ENCODE measurements around the gene DNHD1.
A peak's percentile ranks its signal among the peaks of the same experiment; 100 is the strongest.

Gene DNHD1

DNA sequence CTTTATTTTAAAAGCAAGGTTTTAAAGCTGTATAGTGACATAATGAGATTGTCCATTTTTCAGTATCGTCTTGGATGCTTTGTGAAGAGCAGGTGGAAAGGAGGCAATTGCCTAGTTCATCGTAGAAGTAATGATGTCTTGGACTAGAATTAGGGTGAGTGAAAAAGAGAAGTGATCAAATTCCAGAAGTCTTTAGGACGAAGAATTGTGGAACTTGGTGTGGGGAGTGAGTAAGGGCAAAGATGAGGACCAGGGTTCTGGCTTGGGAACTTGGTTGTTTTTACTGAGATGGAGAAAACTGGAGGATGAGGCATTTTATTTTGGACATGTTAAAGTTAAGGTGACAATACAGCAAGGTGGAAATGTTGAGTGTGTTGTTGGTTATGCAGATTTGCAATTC, 107.7 kb downstream of the DNHD1 start:
- peaks cover 45% of the 10 kb centered on the region in 2 donors for H3K36me3 ChIP-seq (ENCODE audit: control insufficient read depth in 2 of 2, insufficient read depth in 2 of 2, low read length in 2 of 2)
- peak overlapping the region; percentile 77 to 100 for H3K4me3 ChIP-seq (ENCODE audit: low read length in 2 of 2)
- peak overlapping the region; percentile 100 for H3K27ac ChIP-seq (ENCODE audit: low read length)
- peak overlapping the region; percentile 98 to 100 for H3K9ac ChIP-seq (ENCODE audit: low read length in 2 of 2)
- no peaks in the 10 kb centered on the region for H3K9me3 ChIP-seq (ENCODE audit: control insufficient read depth in 2 of 2, low read length in 2 of 2)
- H3K4me1 ChIP-seq (ENCODE audit: control insufficient read depth, insufficient read depth, low read length) = peaks cover 66% of the 10 kb centered on the region
- H3K27me3 ChIP-seq (ENCODE audit: control insufficient read depth in 1 of 2, insufficient read depth in 2 of 2, low read length in 2 of 2) = no peaks in the 10 kb centered on the region

DNA sequence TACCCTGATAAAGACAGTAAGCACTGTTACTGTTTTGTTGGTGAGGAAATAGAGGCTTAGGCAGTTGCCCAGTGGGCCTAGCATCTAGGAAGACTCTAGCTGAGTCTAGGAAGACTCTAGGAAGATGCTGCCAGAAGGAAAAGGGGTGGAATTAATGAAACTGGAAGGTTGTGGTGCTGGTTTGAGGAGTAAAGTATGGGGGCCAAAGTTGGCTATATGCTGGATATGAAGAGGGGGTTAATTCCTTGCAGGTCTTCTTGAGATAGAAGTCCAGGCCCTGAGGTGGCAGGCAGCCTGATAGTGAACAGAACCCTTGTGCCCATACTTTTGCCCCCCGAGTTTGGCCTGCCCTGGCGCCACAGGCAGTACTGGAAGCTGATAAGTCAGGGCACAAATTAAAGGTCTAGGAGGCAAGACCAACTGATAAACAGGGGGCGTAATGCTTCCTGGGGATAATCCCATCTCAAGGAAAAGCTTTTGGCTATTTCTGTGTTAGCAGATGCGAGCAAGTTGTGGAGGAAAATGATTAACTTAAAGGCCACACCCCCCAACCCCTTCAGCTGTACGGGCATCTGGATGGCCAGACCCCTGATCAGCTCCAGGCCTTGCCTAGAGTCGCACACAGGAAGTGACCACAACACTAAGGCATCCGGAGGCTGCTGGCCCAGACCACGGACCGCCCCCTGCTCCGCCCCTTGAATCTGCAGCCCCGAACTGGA, 109.5 kb downstream of the DNHD1 start:
- Histone ChIP-seq H3K36me3 (ENCODE audit: control insufficient read depth in 2 of 2, insufficient read depth in 2 of 2, low read length in 2 of 2) (peaks cover 42% of the 10 kb centered on the region in 2 donors), H3K4me1 (ENCODE audit: control insufficient read depth, insufficient read depth, low read length) (peaks cover 70% of the 10 kb centered on the region), H3K9me3 (ENCODE audit: control insufficient read depth in 2 of 2, low read length in 2 of 2) (no peaks in the 10 kb centered on the region), H3K4me3 (ENCODE audit: low read length in 2 of 2) (peak overlapping the region; percentile 77 to 100), H3K27ac (ENCODE audit: low read length) (peak overlapping the region; percentile 100), H3K9ac (ENCODE audit: low read length in 2 of 2) (peak overlapping the region; percentile 92 to 98), H3K27me3 (ENCODE audit: control insufficient read depth in 1 of 2, insufficient read depth in 2 of 2, low read length in 2 of 2) (no peaks in the 10 kb centered on the region)

DNA sequence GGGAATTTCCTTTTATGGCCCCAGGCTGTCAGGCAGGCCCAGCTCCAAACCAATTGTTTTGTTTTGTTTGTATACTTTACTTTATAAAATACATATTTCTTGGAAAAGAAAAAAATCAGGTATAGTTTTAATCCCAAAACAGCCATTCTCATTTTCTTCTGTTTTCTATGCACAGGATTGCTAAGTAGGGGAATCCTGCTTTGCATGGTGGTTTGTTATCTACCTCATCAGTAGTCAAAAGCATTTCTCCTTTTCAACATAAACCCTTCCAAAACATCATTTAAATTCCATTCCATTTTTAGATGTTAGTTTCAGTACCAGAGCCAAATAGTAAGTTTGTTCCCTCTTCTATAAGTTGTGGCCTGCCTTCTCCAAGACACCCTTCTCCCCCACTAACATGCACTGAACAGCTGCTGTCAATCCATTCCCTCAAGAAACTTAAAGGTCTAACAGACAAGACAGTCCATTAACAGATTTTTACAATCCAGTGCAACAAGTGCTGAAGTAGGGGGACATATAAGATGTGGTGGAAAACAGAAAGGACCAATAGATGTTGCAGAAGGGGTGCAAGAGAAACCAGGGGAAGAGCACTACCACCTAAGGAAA, 110.2 kb downstream of the DNHD1 start:
- Histone ChIP-seq H3K4me1 (ENCODE audit: control insufficient read depth, insufficient read depth, low read length) (peaks cover 66% of the 10 kb centered on the region), H3K27ac (ENCODE audit: low read length) (peak overlapping the region; percentile 100), H3K4me3 (ENCODE audit: low read length in 2 of 2) (peak overlapping the region; percentile 16 to 56), H3K27me3 (ENCODE audit: control insufficient read depth in 1 of 2, insufficient read depth in 2 of 2, low read length in 2 of 2) (no peaks in the 10 kb centered on the region), H3K9ac (ENCODE audit: low read length in 2 of 2) (peak overlapping the region; percentile 1 to 98), H3K9me3 (ENCODE audit: control insufficient read depth in 2 of 2, low read length in 2 of 2) (no peaks in the 10 kb centered on the region), H3K36me3 (ENCODE audit: control insufficient read depth in 2 of 2, insufficient read depth in 2 of 2, low read length in 2 of 2) (peaks cover 40 to 41% of the 10 kb centered on the region in 2 donors)

GRCh38 chr11:6608011-6608410, 110.9 kb downstream of the DNHD1 start:
- peak overlapping the region; percentile 1 to 98 for H3K9ac ChIP-seq (ENCODE audit: low read length in 2 of 2)

GRCh38 chr11:6608726-6609501, 111.8 kb downstream of the DNHD1 start:
- Histone ChIP-seq H3K4me3 (ENCODE audit: low read length in 2 of 2) (peak overlapping the region; percentile 12 to 16), H3K9ac (ENCODE audit: low read length in 2 of 2) (peak overlapping the region; percentile 1 to 98), H3K9me3 (ENCODE audit: control insufficient read depth in 2 of 2, low read length in 2 of 2) (no peaks in the 10 kb centered on the region), H3K27me3 (ENCODE audit: control insufficient read depth in 1 of 2, insufficient read depth in 2 of 2, low read length in 2 of 2) (no peaks in the 10 kb centered on the region), H3K27ac (ENCODE audit: low read length) (peak overlapping the region; percentile 100), H3K4me1 (ENCODE audit: control insufficient read depth, insufficient read depth, low read length) (peaks cover 75% of the 10 kb centered on the region), H3K36me3 (ENCODE audit: control insufficient read depth in 2 of 2, insufficient read depth in 2 of 2, low read length in 2 of 2) (peaks cover 40 to 41% of the 10 kb centered on the region in 2 donors)

More at GRCh38 chr11:6608011-6608410, 110.9 kb downstream of the DNHD1 start:
- H3K27me3 ChIP-seq (ENCODE audit: control insufficient read depth in 1 of 2, insufficient read depth in 2 of 2, low read length in 2 of 2) = no peaks in the 10 kb centered on the region
- peaks cover 68% of the 10 kb centered on the region for H3K4me1 ChIP-seq (ENCODE audit: control insufficient read depth, insufficient read depth, low read length)
- no peaks in the 10 kb centered on the region for H3K9me3 ChIP-seq (ENCODE audit: control insufficient read depth in 2 of 2, low read length in 2 of 2)
- peaks cover 40 to 41% of the 10 kb centered on the region in 2 donors for H3K36me3 ChIP-seq (ENCODE audit: control insufficient read depth in 2 of 2, insufficient read depth in 2 of 2, low read length in 2 of 2)
- H3K4me3 ChIP-seq (ENCODE audit: low read length in 2 of 2) = peak overlapping the region; percentile 16 to 17
- H3K27ac ChIP-seq (ENCODE audit: low read length) = peak overlapping the region; percentile 100

- Histone ChIP-seq H3K9ac (ENCODE audit: low read length in 2 of 2) (peak overlapping the region; percentile 1 to 53), H3K27me3 (ENCODE audit: control insufficient read depth in 1 of 2, insufficient read depth in 2 of 2, low read length in 2 of 2) (no peaks in the 10 kb centered on the region), H3K9me3 (ENCODE audit: control insufficient read depth in 2 of 2, low read length in 2 of 2) (no peaks in the 10 kb centered on the region), H3K4me3 (ENCODE audit: low read length in 2 of 2) (peak overlapping the region; percentile 12 to 15), H3K27ac (ENCODE audit: low read length) (peak overlapping the region; percentile 100), H3K36me3 (ENCODE audit: control insufficient read depth in 2 of 2, insufficient read depth in 2 of 2, low read length in 2 of 2) (peaks cover 41 to 42% of the 10 kb centered on the region in 2 donors), H3K4me1 (ENCODE audit: control insufficient read depth, insufficient read depth, low read length) (peaks cover 75% of the 10 kb centered on the region)
Observed at GRCh38 chr11:6609502-6610015, 112.5 kb downstream of the DNHD1 start.

GRCh38 chr11:6610591-6610990, 113.5 kb downstream of the DNHD1 start:
- peak overlapping the region; percentile 65 to 97 for H3K9ac ChIP-seq (ENCODE audit: low read length in 2 of 2)
- peak overlapping the region; percentile 100 for H3K27ac ChIP-seq (ENCODE audit: low read length)
- H3K4me3 ChIP-seq (ENCODE audit: low read length in 2 of 2) = peak overlapping the region; percentile 63 to 83
- H3K9me3 ChIP-seq (ENCODE audit: control insufficient read depth in 2 of 2, low read length in 2 of 2) = no peaks in the 10 kb centered on the region
- no peaks in the 10 kb centered on the region for H3K27me3 ChIP-seq (ENCODE audit: control insufficient read depth in 1 of 2, insufficient read depth in 2 of 2, low read length in 2 of 2)
- H3K36me3 ChIP-seq (ENCODE audit: control insufficient read depth in 2 of 2, insufficient read depth in 2 of 2, low read length in 2 of 2) = peaks cover 49 to 51% of the 10 kb centered on the region in 2 donors
- peaks cover 73% of the 10 kb centered on the region for H3K4me1 ChIP-seq (ENCODE audit: control insufficient read depth, insufficient read depth, low read length)

- H3K9me3 ChIP-seq (ENCODE audit: control insufficient read depth in 2 of 2, low read length in 2 of 2) = no peaks in the 10 kb centered on the region
- peak overlapping the region; percentile 63 to 83 for H3K4me3 ChIP-seq (ENCODE audit: low read length in 2 of 2)
- H3K9ac ChIP-seq (ENCODE audit: low read length in 2 of 2) = peak overlapping the region; percentile 65 to 97
- no peaks in the 10 kb centered on the region for H3K27me3 ChIP-seq (ENCODE audit: control insufficient read depth in 1 of 2, insufficient read depth in 2 of 2, low read length in 2 of 2)
- peaks cover 55 to 58% of the 10 kb centered on the region in 2 donors for H3K36me3 ChIP-seq (ENCODE audit: control insufficient read depth in 2 of 2, insufficient read depth in 2 of 2, low read length in 2 of 2)
- H3K27ac ChIP-seq (ENCODE audit: low read length) = peak overlapping the region; percentile 100
- peaks cover 67% of the 10 kb centered on the region for H3K4me1 ChIP-seq (ENCODE audit: control insufficient read depth, insufficient read depth, low read length)
Observed at GRCh38 chr11:6611092-6611962, 114.2 kb downstream of the DNHD1 start.

DNA sequence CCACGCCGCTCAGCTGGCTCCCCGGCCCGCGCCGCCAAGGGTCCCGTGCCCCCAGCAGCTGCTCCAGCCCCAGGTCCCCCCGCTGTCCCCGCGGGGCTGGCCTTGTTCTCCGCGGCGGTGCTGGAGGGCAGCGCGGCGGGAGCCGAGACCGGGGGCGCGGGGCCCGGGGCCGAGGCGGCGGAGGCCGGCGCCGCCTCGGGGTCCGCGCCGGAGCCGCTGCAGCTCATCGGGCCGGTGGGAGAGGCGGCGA, 114.8 kb downstream of the DNHD1 start:
- no peaks in the 10 kb centered on the region for H3K9me3 ChIP-seq (ENCODE audit: control insufficient read depth in 2 of 2, low read length in 2 of 2)
- H3K27ac ChIP-seq (ENCODE audit: low read length) = peak overlapping the region; percentile 100
- H3K4me3 ChIP-seq (ENCODE audit: low read length in 2 of 2) = peak overlapping the region; percentile 63 to 83
- no peaks in the 10 kb centered on the region for H3K27me3 ChIP-seq (ENCODE audit: control insufficient read depth in 1 of 2, insufficient read depth in 2 of 2, low read length in 2 of 2)
- peaks cover 61 to 63% of the 10 kb centered on the region in 2 donors for H3K36me3 ChIP-seq (ENCODE audit: control insufficient read depth in 2 of 2, insufficient read depth in 2 of 2, low read length in 2 of 2)
- peaks cover 62% of the 10 kb centered on the region for H3K4me1 ChIP-seq (ENCODE audit: control insufficient read depth, insufficient read depth, low read length)
- peak overlapping the region; percentile 65 to 97 for H3K9ac ChIP-seq (ENCODE audit: low read length in 2 of 2)

Data from stomach smooth muscle (tissue), 2 donors.